Measurements from ENCODE around the gene ZNF804A. TPM values are rescaled to one million over a fixed set of nuclear protein-coding genes. Genes with fewer than 3 reads are reported as not detected.

ZNF804A gene
- total RNA-seq, 2 experiments from 2014 or later: not detected

GRCh38 chr2:184765112-184765895 lies 167.0 kb downstream of the ZNF804A start:
- intact Hi-C loops (cut with DNase I, micrococcal nuclease): no loop called here
- Mint-ChIP-seq H3K27ac (no peak overlapping the region), H3K27me3 (no peaks in the 10 kb centered on the region), H3K4me1 (ENCODE audit: low read depth) (no peaks in the 10 kb centered on the region), H3K36me3 (ENCODE audit: low read depth) (no peaks in the 10 kb centered on the region), H3K4me3 (no peak overlapping the region), H3K9me3 (no peaks in the 10 kb centered on the region)
- CTCF ChIA-PET: no interaction called here
- Histone ChIP-seq H3K36me3 (ENCODE audit: insufficient read depth, low read length) (no peaks in the 10 kb centered on the region), H3K4me1 (ENCODE audit: insufficient read depth, low read length) (no peaks in the 10 kb centered on the region), H3K4me3 (ENCODE audit: low read length) (no peak overlapping the region), H3K9me3 (ENCODE audit: control insufficient read depth in 1 of 2, insufficient read depth in 1 of 2, low read length in 2 of 2) (no peaks in the 10 kb centered on the region), H3K27me3 (ENCODE audit: control insufficient read depth in 1 of 2, insufficient read depth in 2 of 2, low read length in 2 of 2) (no peaks in the 10 kb centered on the region), H3K27ac (ENCODE audit: low read depth in 1 of 2, low read length in 2 of 2) (no peak overlapping the region)
- no peak for TF ChIP-seq CTCF (IDR thresholded peaks at IDR 0.05)
- no peak for ATAC-seq (ENCODE audit: poor library complexity)
- no peak for DNase-seq
- POLR2A ChIA-PET: no interaction called here

GRCh38 chr2:184767059-184767458 lies 168.7 kb downstream of the ZNF804A start:
- ATAC-seq (ENCODE audit: poor library complexity): no peak
- Histone ChIP-seq H3K27ac (ENCODE audit: low read depth in 1 of 2, low read length in 2 of 2) (no peak overlapping the region), H3K36me3 (ENCODE audit: insufficient read depth, low read length) (no peaks in the 10 kb centered on the region), H3K4me3 (ENCODE audit: low read length) (no peak overlapping the region), H3K9me3 (ENCODE audit: control insufficient read depth in 1 of 2, insufficient read depth in 1 of 2, low read length in 2 of 2) (no peaks in the 10 kb centered on the region), H3K4me1 (ENCODE audit: insufficient read depth, low read length) (no peaks in the 10 kb centered on the region), H3K27me3 (ENCODE audit: control insufficient read depth in 1 of 2, insufficient read depth in 2 of 2, low read length in 2 of 2) (no peaks in the 10 kb centered on the region)
- H3K36me3 Mint-ChIP-seq (ENCODE audit: low read depth): no peaks in the 10 kb centered on the region
- H3K4me1 Mint-ChIP-seq (ENCODE audit: low read depth): no peaks in the 10 kb centered on the region
- DNase-seq: no peak
- TF ChIP-seq CTCF (IDR thresholded peaks at IDR 0.05): no peak
- no peak overlapping the region for H3K4me3 Mint-ChIP-seq
- no peaks in the 10 kb centered on the region for H3K9me3 Mint-ChIP-seq
- intact Hi-C loops (cut with DNase I, micrococcal nuclease): no loop called here
- POLR2A ChIA-PET: no interaction called here
- CTCF ChIA-PET: no interaction called here
- no peaks in the 10 kb centered on the region for H3K27me3 Mint-ChIP-seq
- no peak overlapping the region for H3K27ac Mint-ChIP-seq

- no peaks in the 10 kb centered on the region for H3K36me3 Mint-ChIP-seq (ENCODE audit: low read depth)
- TF ChIP-seq CTCF (IDR thresholded peaks at IDR 0.05): no peak
- ATAC-seq (ENCODE audit: poor library complexity) (no peak), DNase-seq (no peak)
- intact Hi-C loops (cut with DNase I, micrococcal nuclease): no loop called here
- Histone ChIP-seq H3K27ac (ENCODE audit: low read depth in 1 of 2, low read length in 2 of 2) (no peak overlapping the region), H3K36me3 (ENCODE audit: insufficient read depth, low read length) (no peaks in the 10 kb centered on the region), H3K4me1 (ENCODE audit: insufficient read depth, low read length) (no peaks in the 10 kb centered on the region), H3K9me3 (ENCODE audit: control insufficient read depth in 1 of 2, insufficient read depth in 1 of 2, low read length in 2 of 2) (no peaks in the 10 kb centered on the region), H3K27me3 (ENCODE audit: control insufficient read depth in 1 of 2, insufficient read depth in 2 of 2, low read length in 2 of 2) (no peaks in the 10 kb centered on the region), H3K4me3 (ENCODE audit: low read length) (no peak overlapping the region)
- H3K4me3 Mint-ChIP-seq: no peak overlapping the region
- CTCF ChIA-PET: no interaction called here
- POLR2A ChIA-PET: no interaction called here
- H3K4me1 Mint-ChIP-seq (ENCODE audit: low read depth): no peaks in the 10 kb centered on the region
- no peaks in the 10 kb centered on the region for H3K9me3 Mint-ChIP-seq
- H3K27me3 Mint-ChIP-seq: no peaks in the 10 kb centered on the region
- H3K27ac Mint-ChIP-seq: no peak overlapping the region
These were observed 170.7 kb downstream of the ZNF804A start for GRCh38 chr2:184769023-184769422.
